ENCODE measurements around the gene WLS.

DNA sequence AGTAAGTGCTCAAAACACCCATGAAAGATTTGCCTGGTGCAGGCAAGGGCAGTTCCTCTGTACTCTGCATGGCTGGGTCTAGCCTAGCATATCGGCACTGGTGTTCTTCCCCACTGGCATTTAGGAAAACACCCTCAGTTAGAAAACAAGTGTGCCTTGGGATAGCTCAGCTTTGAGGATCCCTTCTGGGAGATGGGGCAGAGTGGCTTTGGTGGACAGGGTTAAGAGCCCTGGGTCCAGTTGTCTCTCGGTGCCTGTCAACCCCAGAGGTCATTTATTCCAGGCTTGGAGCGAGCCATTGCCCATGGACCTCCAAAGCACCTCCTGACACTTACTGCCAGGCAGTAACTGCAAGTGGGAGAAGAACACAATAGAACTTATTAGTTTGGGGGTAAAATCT, 101.1 kb downstream of the WLS start:
- TF ChIP-seq, protein P1, sequence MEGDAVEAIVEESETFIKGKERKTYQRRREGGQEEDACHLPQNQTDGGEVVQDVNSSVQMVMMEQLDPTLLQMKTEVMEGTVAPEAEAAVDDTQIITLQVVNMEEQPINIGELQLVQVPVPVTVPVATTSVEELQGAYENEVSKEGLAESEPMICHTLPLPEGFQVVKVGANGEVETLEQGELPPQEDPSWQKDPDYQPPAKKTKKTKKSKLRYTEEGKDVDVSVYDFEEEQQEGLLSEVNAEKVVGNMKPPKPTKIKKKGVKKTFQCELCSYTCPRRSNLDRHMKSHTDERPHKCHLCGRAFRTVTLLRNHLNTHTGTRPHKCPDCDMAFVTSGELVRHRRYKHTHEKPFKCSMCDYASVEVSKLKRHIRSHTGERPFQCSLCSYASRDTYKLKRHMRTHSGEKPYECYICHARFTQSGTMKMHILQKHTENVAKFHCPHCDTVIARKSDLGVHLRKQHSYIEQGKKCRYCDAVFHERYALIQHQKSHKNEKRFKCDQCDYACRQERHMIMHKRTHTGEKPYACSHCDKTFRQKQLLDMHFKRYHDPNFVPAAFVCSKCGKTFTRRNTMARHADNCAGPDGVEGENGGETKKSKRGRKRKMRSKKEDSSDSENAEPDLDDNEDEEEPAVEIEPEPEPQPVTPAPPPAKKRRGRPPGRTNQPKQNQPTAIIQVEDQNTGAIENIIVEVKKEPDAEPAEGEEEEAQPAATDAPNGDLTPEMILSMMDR (IDR thresholded peaks at IDR 0.05): no peak
- TF ChIP-seq ZFX (IDR thresholded peaks at IDR 0.05; ENCODE audit: borderline replicate concordance): no peak

Data from 22Rv1 (cell line).